Femur (tissue), 1 donor: ENCODE measurements around the gene OTOF.

Source experiments
- DNase-seq: peaks from one replicate; pipeline ENCODE4 v3.0.0-alpha.2; 2017

Gene OTOF

DNA sequence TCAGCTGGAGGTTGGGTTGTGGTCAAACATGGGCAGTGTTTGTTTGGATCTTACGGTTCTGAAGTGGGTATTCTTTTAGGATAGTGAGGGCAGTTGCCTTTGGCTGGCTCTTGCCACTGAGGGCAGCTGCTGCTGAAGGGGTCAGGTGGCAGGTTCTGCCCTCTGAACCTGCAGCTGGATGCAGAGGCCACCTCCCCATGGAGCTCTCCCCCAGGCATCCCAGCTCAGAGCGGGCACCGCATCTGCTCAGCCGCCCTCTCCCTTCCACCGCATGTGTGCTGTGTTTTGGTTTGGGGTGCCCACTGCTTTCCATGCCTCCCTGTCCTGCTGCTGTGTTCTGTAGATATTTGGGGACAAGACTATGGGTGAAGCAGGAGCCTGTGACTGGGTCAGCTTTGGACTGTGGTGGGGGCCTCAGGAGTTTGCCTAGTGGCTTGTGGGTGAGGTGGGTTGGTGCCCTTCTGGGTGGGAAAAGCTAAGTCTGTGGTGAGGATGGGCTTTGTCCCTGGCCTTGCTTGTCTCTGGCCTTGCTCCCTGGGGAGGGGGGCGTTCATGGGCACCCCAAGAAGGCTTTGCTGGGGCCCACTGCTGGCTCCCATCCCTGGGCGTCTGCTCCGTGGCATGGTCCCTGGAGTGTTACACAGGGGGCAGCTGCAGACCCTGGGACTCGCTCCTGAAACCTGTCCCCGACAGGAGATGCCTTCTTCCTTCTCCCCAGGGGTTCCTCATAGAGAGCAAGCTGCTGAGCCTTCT, 28.5 kb downstream of the OTOF start:
- DNase-seq, result no peak

DNA sequence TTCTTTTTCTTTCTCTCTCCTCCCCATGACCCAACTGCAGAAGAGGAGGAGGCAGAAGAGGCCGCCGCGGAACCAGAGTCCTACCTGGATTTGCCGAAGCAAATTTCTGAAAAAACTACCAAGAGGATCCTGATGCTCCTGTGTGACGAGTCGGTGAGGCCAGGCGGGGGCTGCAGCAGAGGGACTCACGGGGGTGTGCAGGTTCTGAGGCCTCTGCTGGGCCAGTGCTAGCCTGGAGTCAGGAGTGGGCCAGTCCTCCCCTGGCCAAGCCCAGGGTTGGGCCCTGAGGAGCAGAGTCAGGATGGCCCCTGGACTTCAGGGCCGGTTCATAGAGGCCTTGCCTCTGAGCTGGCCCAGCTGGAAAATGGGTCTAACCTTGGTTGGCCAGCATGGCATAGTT, 29.3 kb downstream of the OTOF start:
- no peak for DNase-seq

DNA sequence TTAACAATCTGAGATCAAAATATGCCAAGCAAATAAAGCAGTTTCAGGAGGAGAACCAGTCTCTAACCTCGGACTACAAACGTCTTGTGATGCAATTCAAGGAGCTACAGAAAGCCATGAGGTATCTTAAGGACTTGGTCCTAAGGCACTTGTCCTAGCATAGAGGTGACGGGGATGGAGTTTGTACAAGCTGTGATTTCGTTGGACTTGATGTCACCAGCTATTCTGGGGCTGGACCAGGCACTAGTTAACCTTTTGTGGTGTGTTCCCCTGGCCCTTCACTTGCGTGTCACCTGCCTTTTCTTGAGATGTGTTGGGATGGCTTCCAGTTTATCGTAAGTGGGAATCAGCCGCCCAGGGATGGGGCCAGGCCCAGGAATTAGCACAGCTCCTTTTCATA, 33.7 kb downstream of the OTOF start:
- no peak for DNase-seq

DNA sequence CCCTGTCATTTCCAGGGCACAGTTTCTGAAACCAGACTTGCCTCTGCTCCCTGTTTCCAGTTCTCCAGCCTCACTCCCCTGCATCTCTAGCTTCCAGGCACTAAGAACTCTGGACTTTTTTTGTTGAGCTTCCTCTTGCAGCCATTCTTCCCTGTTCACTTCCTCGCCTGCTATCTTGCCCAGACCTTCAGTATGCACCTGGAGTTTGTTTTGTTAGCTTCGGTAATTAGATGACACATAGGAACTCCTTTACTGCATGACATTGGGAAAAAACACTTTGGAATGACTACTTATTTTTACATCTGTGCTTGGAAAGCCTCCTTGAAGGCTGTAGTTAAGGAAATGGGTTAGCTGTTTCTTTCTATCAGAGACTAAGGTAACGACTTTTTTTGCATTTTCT, 35.2 kb downstream of the OTOF start:
- DNase-seq, result no peak

DNA sequence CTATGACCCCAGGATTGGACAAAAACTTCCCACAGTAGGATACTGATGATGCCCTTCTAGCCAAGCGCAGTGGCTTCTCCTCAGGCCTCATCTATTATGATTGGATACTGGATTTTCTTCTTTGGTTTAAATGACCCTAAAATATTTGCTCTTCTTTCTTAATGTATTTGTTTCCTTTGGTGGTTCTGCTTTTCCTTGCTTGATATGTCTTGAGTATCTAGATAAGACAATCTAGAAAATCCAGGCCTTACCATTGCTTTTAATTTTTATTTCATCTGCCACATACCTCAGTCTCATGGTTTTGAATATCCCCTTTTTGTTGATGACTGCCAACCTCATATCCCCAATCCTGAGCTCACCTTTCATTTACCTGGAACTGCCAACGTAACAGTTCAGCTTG, 35.6 kb downstream of the OTOF start:
- no peak for DNase-seq

DNA sequence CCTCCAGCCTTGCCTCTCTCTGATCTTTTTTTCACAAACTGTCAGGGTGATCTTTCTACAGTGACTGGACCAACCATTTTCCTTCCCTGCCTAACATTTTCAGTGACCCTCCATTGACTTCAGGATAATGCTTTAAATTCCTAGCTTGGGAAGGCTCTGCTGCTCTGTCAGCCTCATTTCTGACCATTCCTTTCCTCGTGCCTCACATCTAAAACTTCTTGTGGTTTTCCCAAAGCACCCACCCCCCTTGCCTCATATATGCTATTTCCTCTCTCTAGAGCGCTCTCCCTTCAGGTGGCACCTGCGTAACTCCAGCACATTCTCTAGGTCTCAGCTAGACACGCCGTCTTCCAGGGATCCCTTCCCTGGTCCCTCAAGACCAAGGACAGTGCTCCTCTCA, 39.0 kb downstream of the OTOF start:
- DNase-seq, result no peak

DNA sequence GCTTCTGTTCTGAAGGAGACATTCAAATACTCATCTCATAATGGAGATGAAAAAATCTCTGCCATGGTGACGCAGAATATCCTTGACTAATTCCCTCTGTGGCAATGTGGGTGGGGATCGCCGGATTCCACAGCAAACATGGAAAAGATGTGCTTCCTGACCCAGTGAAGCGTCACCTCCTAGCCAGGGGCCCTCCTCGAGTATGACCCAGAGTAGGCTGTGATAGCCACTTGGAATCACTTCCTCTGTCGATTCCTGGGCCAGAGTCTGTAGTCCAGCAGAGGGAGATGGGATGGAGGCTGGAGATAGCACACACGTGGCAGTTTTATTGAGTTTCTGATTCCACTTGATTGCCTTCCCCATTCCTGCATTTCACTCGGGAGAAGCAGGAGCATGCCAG, 39.4 kb downstream of the OTOF start:
- DNase-seq, result no peak

DNA sequence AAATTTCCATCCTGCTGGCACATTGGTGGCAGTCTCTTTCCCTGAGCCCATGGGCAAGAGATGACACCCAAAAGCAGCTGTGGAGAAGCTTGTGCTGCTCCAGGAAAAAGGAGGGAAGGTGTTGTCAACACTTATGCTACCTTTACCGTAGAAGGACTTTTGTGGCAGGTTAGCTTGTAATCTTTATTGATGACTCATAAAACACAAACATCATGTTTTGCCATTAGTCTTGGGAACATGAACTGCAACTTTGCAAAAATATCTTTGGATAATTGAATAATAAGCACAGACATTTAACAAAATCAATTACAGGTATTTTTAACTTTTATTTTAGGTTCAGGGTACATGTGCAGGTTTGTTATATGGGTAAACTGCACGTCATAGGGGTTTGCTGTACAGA, 42.8 kb downstream of the OTOF start:
- DNase-seq, result no peak

DNA sequence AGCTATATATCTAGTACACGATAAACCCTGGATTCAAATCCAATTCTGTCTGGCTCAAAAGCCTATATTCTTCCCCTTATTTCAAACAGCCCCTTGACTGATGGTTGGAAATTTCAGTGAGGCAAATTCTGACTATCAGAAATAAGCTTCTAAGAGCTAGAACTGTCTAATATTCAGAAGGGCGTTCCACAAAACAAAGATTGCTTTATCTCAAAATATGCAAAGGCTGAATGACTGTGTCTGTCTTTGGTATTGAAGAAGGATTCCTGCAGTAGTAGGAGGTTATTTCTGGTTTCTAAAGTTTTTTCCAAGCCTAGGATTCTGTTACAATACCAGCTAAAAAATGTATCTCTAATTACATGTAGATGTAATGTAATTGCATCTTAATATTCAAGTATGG, 45.1 kb downstream of the OTOF start:
- no peak for DNase-seq

DNA sequence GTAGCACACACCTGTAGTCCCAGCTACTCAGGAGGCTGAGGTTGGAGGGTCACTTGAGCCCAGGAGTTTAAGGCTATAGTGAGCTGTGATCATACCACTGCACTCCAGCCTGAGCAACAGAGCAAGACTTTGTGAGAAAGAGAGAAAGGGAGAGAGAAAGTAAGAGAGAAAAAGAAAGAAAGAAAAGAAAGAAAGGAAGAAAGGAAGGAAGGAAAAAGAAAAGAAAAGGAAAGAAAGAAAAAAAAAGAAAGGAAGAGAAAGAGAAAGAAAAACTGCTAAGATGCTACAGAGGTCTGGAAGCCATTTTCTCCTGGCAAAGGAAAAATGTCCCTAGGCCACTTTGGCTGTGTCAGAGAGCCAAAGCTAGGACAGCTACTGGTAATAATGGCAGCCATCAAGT, 45.6 kb downstream of the OTOF start:
- DNase-seq, result no peak

DNA sequence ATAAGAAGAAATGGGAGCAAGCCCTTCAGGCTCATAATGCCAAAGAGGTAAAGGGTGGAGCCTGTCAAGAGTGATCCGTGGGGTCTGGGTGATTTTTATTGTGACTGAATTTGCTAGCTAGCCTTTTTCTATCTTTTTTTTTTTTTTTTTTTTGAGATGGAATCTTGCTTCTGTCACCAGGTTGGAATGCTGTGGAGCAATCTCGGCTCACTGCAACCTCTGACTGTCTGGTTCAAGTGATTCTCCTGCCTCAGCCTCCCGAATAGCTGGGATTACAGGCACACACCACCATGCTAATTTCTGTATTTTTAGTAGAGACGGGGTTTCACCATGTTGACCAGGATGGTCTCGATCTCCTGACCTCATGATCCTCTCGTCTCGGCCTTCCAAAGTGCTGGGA, 47.1 kb downstream of the OTOF start:
- DNase-seq, result no peak

DNA sequence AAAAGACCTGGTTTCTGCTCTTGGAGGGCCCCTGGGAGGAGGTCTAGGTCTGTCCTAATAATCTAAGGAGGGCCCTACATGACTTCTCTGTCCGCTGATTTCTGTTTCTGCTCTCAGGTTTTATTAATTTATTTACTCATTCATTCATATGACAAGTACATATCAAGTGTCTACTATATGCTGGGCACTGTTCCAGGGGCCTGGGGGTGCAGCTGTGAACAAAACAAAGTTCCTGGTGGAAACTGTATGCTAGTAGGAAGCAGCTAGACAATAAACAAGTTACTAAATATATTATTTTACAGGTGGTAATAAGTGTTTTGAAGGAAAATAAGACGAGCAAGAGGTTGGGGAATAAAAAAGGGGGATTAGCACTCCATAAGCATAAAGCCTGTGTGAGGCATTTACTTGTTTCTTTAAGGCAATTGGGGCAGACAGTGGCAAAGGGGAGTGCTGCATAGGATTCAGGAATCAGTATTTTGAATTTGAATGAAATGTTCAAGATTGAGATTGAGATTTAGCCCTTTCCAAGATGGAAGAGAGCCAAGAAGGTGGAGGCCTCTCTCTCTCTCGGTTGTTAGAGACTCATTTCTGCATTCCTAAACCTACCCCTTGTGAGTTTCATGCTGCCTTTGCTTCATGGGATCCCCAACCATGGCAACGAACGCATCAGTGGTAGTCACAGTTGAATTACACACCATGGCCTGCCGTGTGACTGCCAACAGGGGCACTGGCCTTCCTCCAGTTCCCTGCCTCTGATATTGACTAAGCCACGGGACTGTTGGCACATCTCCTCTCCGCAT, 47.9 kb downstream of the OTOF start:
- DNase-seq, result peak; percentile 46

DNA sequence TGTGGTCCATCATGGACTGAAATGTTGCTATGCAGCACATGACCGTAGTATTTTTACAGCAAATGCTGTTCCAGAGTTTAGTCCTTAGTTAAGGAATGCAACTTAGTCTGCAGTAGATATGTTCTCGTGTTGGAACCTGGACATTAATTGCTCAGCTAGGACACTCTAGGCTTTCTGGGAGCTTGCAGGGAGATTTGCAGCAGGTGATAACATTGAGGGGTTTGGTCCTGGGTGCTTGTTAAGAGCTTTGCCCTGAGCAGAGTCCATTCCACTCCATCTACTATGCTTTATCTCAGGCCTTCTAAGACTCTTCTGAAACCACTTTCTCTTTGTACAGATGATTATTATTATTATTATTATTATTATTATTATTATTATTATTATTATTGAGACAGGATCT, 49.1 kb downstream of the OTOF start:
- DNase-seq, result no peak

DNA sequence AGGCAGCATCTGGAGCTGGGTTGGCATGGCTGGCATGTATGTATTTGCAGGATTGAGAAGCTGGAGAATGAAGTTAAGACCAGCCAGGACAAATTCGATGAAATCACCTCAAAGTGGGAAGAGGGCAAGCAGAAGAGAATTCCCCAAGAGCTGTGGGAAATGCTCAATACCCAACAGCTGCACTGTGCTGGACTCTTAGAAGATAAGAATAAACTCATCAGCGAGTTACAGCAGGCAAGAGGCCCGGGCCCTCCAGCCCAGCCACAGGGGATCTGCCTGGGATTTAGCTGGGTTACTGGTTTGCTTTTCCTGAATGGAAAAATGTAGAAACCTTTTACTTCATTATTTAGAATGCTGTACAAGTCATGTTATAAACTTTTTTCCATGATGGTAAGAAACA, 53.7 kb downstream of the OTOF start:
- no peak for DNase-seq

DNA sequence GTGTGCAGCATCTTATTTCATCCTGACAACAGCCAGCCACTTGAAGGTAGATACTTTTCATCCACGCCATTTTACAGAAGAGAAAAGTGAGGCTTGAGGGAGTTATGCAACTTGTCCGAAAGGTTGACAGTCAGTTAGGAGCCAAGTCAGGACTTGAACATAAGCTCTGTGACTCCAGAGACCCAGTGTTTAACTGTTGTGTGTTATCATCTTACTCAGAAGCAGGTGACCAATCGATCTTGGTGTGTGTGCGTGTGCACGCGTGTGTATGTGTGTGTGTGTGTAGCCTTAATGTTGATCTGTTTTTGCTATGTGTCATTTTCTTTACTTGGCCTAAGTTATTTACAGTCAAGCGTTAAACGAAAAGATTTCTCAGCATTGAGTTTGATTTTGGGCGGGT, 54.2 kb downstream of the OTOF start:
- DNase-seq, result no peak

DNA sequence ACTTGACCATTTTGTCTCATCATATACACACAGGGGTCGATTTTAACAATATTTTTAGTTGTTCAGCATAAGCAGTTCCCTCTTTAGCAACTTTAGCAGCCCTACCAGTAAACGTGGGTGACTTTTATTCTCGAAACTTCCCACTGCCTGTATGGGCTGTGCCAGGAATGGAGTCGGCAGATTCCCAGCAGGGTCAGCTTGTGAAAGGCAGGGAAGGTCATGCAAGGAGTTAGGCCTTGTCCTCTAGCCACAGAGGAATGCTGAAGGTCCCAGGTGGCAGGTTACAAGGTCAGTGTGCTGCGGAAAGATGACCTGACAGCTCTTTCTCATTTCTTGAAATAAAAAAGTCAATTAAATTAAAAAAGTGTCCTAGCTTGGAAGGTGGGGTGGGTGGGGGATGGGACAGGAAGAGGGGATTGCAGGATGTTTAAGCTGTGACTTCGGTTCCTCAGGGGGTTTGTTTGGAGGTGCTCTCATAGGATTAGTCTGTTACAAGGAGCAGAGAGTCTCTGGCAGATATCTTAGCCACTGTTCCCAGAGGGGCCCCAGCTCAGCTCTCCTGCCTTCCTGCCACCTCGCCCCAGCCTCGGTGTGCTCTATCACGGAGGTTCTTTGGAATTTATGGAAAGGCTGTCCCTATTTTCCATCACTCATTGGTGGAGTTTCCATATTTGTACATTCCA, 54.8 kb downstream of the OTOF start:
- DNase-seq, result no peak

DNA sequence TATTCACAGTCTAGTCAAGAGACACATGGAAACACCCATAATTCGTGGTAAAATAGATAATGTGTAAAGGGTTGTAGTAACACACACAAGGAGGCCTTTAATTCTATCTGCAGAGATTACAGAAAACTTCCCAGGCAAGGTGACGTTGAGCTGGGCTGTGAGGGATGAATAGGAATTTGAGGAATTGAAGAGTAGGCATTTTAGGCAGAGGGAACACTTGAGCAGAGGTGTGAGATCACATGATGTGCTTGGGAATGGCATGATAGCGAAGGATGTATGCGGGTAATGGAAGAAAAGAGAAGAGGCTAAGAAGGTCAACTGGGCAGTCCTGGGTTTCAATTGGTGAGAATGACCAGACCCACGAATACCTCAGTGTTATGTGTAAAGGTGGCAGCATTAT, 56.0 kb downstream of the OTOF start:
- no peak for DNase-seq

DNA sequence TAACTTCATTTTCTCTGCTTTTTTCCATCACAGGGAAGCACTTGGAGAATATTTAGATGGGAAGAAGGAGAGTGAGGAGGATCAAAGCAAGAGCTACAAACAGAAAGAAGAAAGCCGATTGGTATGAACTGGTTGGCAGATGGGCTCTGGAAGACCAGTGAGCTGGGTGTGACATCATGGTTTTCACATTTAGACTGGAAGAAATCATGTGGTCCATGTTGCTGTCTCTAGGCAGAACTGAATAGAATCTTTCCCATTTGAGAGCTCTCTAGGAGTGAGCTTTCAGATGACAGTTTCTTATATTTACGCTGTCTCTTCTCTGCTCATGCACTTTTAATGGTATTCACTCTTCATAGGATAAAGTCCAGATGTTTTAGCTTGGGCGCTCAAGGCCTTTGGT, 63.6 kb downstream of the OTOF start:
- DNase-seq, result no peak

DNA sequence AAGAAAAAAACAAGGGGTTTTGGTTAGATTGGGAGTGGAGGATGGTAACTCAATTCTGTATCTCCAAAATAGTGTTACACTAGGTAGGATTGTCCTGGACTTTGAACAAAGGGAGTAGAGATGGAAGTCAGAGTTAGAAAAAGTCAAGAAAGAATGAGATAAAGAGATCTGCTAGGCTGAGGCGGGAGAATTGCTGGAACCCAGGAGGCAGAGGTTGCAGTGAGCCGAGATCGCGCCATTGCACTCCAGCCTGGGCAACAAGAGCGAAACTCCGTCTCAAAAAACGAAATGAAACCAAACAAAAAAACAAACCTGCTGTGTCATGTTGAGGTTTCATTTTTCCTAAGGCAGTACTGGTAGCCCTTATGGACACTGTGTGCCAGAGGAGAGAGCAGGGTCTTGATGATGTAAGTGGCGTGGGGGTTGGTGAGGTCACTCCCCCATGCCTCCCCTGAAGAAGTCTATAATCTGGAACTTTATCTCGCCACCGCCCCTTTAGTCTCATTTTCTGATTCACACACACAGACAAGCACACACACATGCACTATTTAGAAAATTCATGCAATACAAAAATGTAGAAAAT, 65.7 kb downstream of the OTOF start:
- no peak for DNase-seq

DNA sequence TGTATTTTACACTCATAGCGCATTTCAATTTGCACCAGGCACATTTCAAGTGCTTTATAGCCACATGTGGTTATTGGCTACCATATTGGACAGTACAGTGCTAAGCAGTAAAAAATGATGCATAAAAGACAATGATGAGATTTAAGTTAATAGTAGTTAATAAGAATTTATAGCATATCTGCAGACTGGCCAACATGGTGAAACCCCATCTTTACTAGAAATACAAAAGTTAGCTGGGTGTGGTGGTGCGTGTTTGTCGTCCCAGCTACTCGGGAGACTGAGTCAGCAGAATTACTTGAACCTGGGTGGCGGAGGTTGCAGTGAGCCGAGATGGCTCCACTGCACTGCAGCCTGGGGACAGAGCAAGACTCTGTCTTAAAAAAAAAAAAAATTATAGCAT, 66.5 kb downstream of the OTOF start:
- DNase-seq, result no peak

DNA sequence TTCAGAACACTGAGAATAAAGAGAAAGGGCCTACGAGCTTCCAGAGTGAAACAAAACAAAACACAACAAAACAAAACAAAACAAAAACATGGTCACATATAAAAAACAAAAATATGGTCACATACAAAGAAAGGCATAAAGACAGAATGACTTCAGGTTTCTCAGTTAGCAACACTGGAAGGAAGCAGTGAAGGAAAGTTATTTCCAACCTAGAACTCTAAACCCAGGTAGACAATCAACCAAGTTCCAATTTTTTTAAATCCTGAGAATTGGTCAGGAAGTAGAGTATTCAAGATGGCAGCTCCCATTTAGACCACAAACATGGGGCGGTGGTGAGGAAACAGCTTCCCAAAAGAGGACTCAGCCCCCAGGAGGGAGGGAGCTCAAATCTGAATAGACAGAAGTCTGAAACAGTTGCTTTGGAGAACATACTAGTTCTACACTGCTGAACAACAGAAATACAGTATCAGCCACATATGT, 67.1 kb downstream of the OTOF start:
- no peak for DNase-seq

DNA sequence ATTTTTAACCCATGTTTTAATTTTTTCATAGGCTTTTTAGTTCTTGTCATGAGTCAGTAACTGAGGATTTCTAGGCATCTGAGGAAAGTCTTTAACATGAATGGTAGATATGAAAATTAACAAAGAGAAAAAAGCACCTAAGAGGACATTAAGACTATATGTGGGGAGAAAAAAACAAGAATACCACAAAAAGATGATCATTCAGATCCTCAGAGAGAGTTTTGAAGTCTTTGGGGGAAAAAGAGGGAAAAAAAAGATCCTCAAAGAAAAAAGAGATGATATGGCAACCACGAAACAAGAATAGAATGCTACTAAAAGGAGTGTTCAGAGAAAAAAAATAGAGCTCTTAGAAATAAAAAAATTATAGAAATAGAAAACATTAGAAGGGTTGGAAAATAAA, 68.1 kb downstream of the OTOF start:
- DNase-seq, result no peak

DNA sequence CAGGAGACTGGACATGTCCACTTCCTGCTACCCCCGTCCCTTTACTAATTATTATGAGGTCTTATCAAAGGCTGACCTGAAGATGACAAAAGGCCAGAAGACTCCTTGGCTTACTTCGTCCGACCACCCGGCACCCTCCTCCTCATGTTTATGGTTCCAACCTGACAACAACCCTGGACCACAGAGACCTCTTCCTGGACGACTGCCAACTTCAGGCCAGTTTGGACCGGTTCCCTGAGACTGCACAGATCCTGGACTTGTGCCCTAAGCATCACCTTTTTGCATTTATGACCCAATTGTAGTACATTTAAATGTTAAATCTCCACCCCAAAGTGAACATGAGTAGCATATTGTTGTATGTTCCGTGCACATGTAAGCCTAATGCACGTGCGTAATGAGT, 70.4 kb downstream of the OTOF start:
- DNase-seq, result no peak
